ENCODE results near the gene TMPRSS2. TPM values are rescaled to one million over a fixed set of nuclear protein-coding genes. Genes with fewer than 3 reads are reported as not detected.

The TMPRSS2 gene
- total RNA-seq, 4 donors from 2014 or later: not detected

GRCh38 chr21:41500363-41500762 is 7.6 kb downstream of the TMPRSS2 start:
- Histone ChIP-seq H3K27ac (no peak overlapping the region), H3K27me3 (peaks cover 0 to 13% of the 10 kb centered on the region in 2 donors), H3K4me1 (no peaks in the 10 kb centered on the region), H3K4me3 (no peak overlapping the region), H3K36me3 (no peaks in the 10 kb centered on the region), H3K9me3 (no peaks in the 10 kb centered on the region)
- no peak for DNase-seq (ENCODE audit: low spot score in 2 of 2)
- TF ChIP-seq EP300 (IDR thresholded peaks at IDR 0.05): no peak
- TF ChIP-seq POLR2A (IDR thresholded peaks at IDR 0.05): no peak
- TF ChIP-seq CTCF (IDR thresholded peaks at IDR 0.05): no peak
- 68 to 88% methylated on average over 6 of the region's 6 CpGs for WGBS, 2 donors

- no peak for DNase-seq (ENCODE audit: low spot score in 2 of 2)
- Histone ChIP-seq H3K4me1 (no peaks in the 10 kb centered on the region), H3K36me3 (no peaks in the 10 kb centered on the region), H3K27ac (no peak overlapping the region), H3K27me3 (peaks cover 0 to 13% of the 10 kb centered on the region in 2 donors), H3K4me3 (no peak overlapping the region), H3K9me3 (no peaks in the 10 kb centered on the region)
- TF ChIP-seq CTCF (IDR thresholded peaks at IDR 0.05) (no peak), POLR2A (IDR thresholded peaks at IDR 0.05) (no peak), EP300 (IDR thresholded peaks at IDR 0.05) (no peak)
- WGBS, 2 donors: 73 to 95% methylated on average over 1 to 2 of the region's 2 CpGs
These were observed 8.0 kb downstream of the TMPRSS2 start for GRCh38 chr21:41499920-41500319.

- Histone ChIP-seq H3K27me3 (peaks cover 0 to 13% of the 10 kb centered on the region in 2 donors), H3K4me1 (no peaks in the 10 kb centered on the region), H3K4me3 (no peak overlapping the region), H3K36me3 (no peaks in the 10 kb centered on the region), H3K27ac (no peak overlapping the region), H3K9me3 (no peaks in the 10 kb centered on the region)
- 80 to 82% methylated on average over 8 of the region's 8 CpGs for WGBS, 2 donors
- TF ChIP-seq EP300 (IDR thresholded peaks at IDR 0.05) (no peak), CTCF (IDR thresholded peaks at IDR 0.05) (no peak), POLR2A (IDR thresholded peaks at IDR 0.05) (no peak)
- no peak for DNase-seq (ENCODE audit: low spot score in 2 of 2)
These were observed 10.2 kb downstream of the TMPRSS2 start for GRCh38 chr21:41497788-41498187.

GRCh38 chr21:41497008-41497407 is 10.9 kb downstream of the TMPRSS2 start:
- TF ChIP-seq EP300 (IDR thresholded peaks at IDR 0.05) (no peak), CTCF (IDR thresholded peaks at IDR 0.05) (no peak), POLR2A (IDR thresholded peaks at IDR 0.05) (no peak)
- Histone ChIP-seq H3K4me1 (no peaks in the 10 kb centered on the region), H3K9me3 (no peaks in the 10 kb centered on the region), H3K4me3 (no peak overlapping the region), H3K36me3 (no peaks in the 10 kb centered on the region), H3K27me3 (peaks cover 0 to 13% of the 10 kb centered on the region in 2 donors), H3K27ac (no peak overlapping the region)
- DNase-seq (ENCODE audit: low spot score in 2 of 2): no peak
- WGBS, 2 donors: 89 to 97% methylated on average over 6 of the region's 6 CpGs

GRCh38 chr21:41494242-41494641 is 13.7 kb downstream of the TMPRSS2 start:
- H3K4me3 ChIP-seq: no peak overlapping the region
- no peaks in the 10 kb centered on the region for H3K36me3 ChIP-seq
- no peaks in the 10 kb centered on the region for H3K4me1 ChIP-seq
- DNase-seq (ENCODE audit: low spot score in 2 of 2): no peak
- no peak for TF ChIP-seq POLR2A (IDR thresholded peaks at IDR 0.05)
- WGBS, 2 donors: 90% methylated on average over 16 of the region's 16 CpGs
- H3K27me3 ChIP-seq: no peaks in the 10 kb centered on the region
- H3K27ac ChIP-seq: no peak overlapping the region
- H3K9me3 ChIP-seq: no peaks in the 10 kb centered on the region

GRCh38 chr21:41491412-41491811 is 16.5 kb downstream of the TMPRSS2 start:
- 86 to 87% methylated on average over 4 to 6 of the region's 6 CpGs for WGBS, 2 donors
- Histone ChIP-seq H3K27me3 (no peaks in the 10 kb centered on the region), H3K27ac (no peak overlapping the region), H3K36me3 (no peaks in the 10 kb centered on the region), H3K4me1 (no peaks in the 10 kb centered on the region), H3K9me3 (no peaks in the 10 kb centered on the region), H3K4me3 (no peak overlapping the region)
- DNase-seq (ENCODE audit: low spot score in 2 of 2): no peak
- TF ChIP-seq CTCF (IDR thresholded peaks at IDR 0.05): no peak
- no peak for TF ChIP-seq EP300 (IDR thresholded peaks at IDR 0.05)
- TF ChIP-seq POLR2A (IDR thresholded peaks at IDR 0.05): no peak
